Measurements from ENCODE around the gene CDK5RAP3. TPM values are rescaled to one million over a fixed set of nuclear protein-coding genes. Genes with fewer than 3 reads are reported as not detected.

The CDK5RAP3 gene
- total RNA-seq, 6 donors from 2014 or later, result 76.6 to 661 (median 160) TPM

- Histone ChIP-seq H3K4me3 (no peak overlapping the region), H3K27ac (no peak overlapping the region), H3K9me3 (no peaks in the 10 kb centered on the region), H3K36me3 (peaks cover 24 to 70% (median 62%) of the 10 kb centered on the region in 4 donors), H3K4me1 (peaks cover 9 to 16% (median 11%) of the 10 kb centered on the region in 4 donors), H3K27me3 (no peaks in the 10 kb centered on the region)
- 81 to 86% methylated on average over 14 to 15 of the region's 15 CpGs for WGBS, 2 donors
- TF ChIP-seq POLR2A (IDR thresholded peaks at IDR 0.05) (no peak), EP300 (IDR thresholded peaks at IDR 0.05) (no peak), POLR2AphosphoS5 (IDR thresholded peaks at IDR 0.05) (no peak), CTCF (IDR thresholded peaks at IDR 0.05) (no peak)
- DNase-seq, result no peak
- ATAC-seq (ENCODE audit: low FRiP score in 2 of 2), result no peak
These were observed 4.4 kb downstream of the CDK5RAP3 start for GRCh38 chr17:47975189-47975822.

GRCh38 chr17:47975823-47976205 is 4.9 kb downstream of the CDK5RAP3 start:
- WGBS, 2 donors, result 90 to 96% methylated on average over 9 to 10 of the region's 10 CpGs
- H3K4me3 ChIP-seq, result no peak overlapping the region
- no peaks in the 10 kb centered on the region for H3K27me3 ChIP-seq
- H3K27ac ChIP-seq, result no peak overlapping the region
- no peak for TF ChIP-seq POLR2A (IDR thresholded peaks at IDR 0.05)
- peaks cover 7 to 13% (median 10%) of the 10 kb centered on the region in 4 donors for H3K4me1 ChIP-seq
- ATAC-seq (ENCODE audit: low FRiP score in 2 of 2), result no peak
- no peaks in the 10 kb centered on the region for H3K9me3 ChIP-seq
- peaks cover 24 to 75% (median 67%) of the 10 kb centered on the region in 4 donors for H3K36me3 ChIP-seq
- DNase-seq, result no peak

GRCh38 chr17:47978324-47978723 is 7.4 kb downstream of the CDK5RAP3 start:
- H3K36me3 ChIP-seq, result peaks cover 31 to 100% (median 91%) of the 10 kb centered on the region in 4 donors
- peaks cover 0 to 6% (median 1%) of the 10 kb centered on the region in 4 donors for H3K4me1 ChIP-seq
- TF ChIP-seq CTCF (IDR thresholded peaks at IDR 0.05) (peak; percentile 39 to 69 (median 60)), POLR2A (IDR thresholded peaks at IDR 0.05) (no peak)
- no peaks in the 10 kb centered on the region for H3K9me3 ChIP-seq
- ATAC-seq (ENCODE audit: low FRiP score in 2 of 2), result peak; percentile 65 to 70
- H3K27ac ChIP-seq, result no peak overlapping the region
- DNase-seq, result peak in 1 of 2 donors; percentile 42
- no peaks in the 10 kb centered on the region for H3K27me3 ChIP-seq
- H3K4me3 ChIP-seq, result no peak overlapping the region
- 34 to 50% methylated on average over 1 to 7 of the region's 7 CpGs for WGBS, 2 donors

GRCh38 chr17:47980541-47980940 is 9.6 kb downstream of the CDK5RAP3 start:
- ATAC-seq (ENCODE audit: low FRiP score in 2 of 2) (no peak), DNase-seq (no peak)
- peaks cover 0 to 6% (median 1%) of the 10 kb centered on the region in 4 donors for H3K4me1 ChIP-seq
- no peaks in the 10 kb centered on the region for H3K27me3 ChIP-seq
- no peaks in the 10 kb centered on the region for H3K9me3 ChIP-seq
- H3K4me3 ChIP-seq, result no peak overlapping the region
- no peak overlapping the region for H3K27ac ChIP-seq
- TF ChIP-seq POLR2A (IDR thresholded peaks at IDR 0.05) (no peak), EP300 (IDR thresholded peaks at IDR 0.05) (no peak), POLR2AphosphoS5 (IDR thresholded peaks at IDR 0.05) (no peak), CTCF (IDR thresholded peaks at IDR 0.05) (no peak)
- peaks cover 18 to 88% (median 75%) of the 10 kb centered on the region in 4 donors for H3K36me3 ChIP-seq

GRCh38 chr17:47981462-47981861 is 10.5 kb downstream of the CDK5RAP3 start:
- no peaks in the 10 kb centered on the region for H3K27me3 ChIP-seq
- no peak overlapping the region for H3K4me3 ChIP-seq
- no peak for TF ChIP-seq EP300 (IDR thresholded peaks at IDR 0.05)
- no peak for TF ChIP-seq POLR2AphosphoS5 (IDR thresholded peaks at IDR 0.05)
- TF ChIP-seq CTCF (IDR thresholded peaks at IDR 0.05), result no peak
- TF ChIP-seq POLR2A (IDR thresholded peaks at IDR 0.05), result no peak
- peaks cover 9 to 79% (median 66%) of the 10 kb centered on the region in 4 donors for H3K36me3 ChIP-seq
- H3K27ac ChIP-seq, result no peak overlapping the region
- DNase-seq (peak in 1 of 2 donors; percentile 29), ATAC-seq (ENCODE audit: low FRiP score in 2 of 2) (no peak)
- H3K4me1 ChIP-seq, result peaks cover 0 to 6% (median 1%) of the 10 kb centered on the region in 4 donors
- no peaks in the 10 kb centered on the region for H3K9me3 ChIP-seq
- 86 to 92% methylated on average over 7 to 9 of the region's 9 CpGs for WGBS, 2 donors

Measured in upper lobe of left lung (tissue), 6 donors.